ENCODE data around the gene LCN12.

LCN12 gene

DNA sequence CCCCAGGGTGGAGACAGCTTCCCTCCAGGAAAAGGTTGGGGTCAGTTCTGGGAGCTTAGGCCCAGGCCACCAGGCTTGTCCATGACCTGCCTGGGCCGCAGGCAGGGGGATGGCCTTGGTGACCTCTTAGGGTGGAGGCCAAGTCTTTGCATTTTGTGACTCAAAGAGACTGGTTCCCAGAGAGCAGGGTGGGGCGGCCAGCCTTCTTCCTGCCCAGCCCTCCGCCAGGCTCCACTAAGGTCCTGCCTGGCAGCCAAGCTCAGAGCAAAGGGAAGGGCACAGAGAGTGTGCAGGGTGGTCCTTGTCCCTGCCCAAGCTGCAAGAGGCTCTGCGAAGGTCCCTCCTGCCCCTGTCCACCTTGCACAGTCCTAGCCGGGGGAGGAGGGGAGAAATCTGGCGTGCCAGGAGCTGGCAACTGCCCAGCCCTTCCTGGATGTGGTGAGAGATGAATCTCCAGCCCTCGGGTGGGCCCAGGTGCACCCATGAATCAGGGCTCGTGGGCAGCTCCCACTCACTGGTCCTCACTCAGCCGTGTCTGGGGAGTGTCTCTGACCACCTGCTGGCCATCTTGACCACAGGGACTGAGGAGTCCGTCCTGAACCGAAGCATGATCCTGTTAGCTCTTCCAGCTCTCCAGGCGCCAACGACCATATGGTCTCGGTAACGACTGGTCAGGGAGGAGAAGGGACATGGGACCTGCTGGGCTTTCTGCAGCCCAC lies 22.9 kb downstream of the LCN12 start:
- no peak for DNase-seq (ENCODE audit: low read depth in 2 of 2)

DNA sequence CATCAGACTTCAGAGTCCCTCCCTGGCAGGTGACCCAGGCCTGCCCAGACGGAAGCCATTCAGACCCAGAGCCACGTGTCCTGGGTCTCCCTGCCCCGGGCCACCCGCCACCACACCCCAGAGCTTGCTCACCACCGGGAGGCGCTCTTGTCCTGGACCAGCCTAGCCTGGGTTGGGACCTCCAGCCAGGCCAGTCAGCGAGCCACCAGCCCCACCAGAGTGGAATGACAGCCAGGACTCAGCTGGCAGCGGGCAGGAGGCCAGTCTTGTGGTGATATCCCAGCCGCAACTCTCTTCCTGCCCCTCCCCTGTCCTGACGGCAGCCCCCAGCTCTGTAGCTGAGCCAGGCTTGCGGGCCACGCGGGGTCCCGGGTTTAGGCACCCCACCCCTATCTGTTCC lies 23.6 kb downstream of the LCN12 start:
- no peak for DNase-seq (ENCODE audit: low read depth in 2 of 2)

DNA sequence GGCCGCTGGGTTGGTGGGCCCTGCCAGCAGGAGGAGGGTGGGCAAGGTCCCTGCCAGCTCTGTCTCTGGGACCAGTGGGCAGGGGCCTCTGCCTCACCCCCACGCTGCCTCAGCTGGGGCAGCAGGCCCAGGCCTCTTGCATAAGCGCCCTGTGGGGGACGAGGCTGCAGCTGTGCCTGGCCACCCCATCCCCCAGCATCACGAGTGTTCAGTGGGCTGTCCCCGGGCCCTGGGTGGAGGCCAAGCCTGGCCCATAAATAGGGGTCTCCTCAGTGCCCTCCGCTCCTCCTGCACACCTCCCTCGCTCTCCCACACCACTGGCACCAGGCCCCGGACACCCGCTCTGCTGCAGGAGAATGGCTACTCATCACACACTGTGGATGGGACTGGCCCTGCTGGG lies 25.1 kb downstream of the LCN12 start, which contains the start of gene PTGDS:
TSS of gene PTGDS (plus strand) at position 282 of the 400 bp plus-strand sequence. CDS start at position 357, 75 bp downstream.
- no peak for DNase-seq (ENCODE audit: low read depth in 2 of 2)

DNA sequence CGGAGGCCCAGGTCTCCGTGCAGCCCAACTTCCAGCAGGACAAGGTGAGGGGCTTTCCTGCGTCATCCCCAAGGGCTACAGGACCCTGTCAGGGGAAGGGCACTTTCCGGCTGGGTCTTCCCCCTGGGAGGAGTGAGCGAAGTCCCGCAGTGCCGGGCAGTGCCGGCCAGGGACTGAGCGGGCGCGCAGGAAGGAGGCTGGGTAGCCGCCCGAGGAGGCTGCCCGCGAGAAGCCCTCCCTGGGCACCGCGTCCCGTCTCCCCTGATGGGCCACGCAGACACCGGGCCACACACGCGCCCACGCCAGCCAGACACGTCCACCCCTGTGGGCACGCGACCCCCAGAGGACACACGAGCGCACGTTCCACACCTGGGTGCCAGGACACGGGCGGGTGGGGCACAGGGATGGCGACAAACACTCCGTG lies 25.6 kb downstream of the LCN12 start:
- DNase-seq (ENCODE audit: low read depth in 2 of 2) = no peak

DNA sequence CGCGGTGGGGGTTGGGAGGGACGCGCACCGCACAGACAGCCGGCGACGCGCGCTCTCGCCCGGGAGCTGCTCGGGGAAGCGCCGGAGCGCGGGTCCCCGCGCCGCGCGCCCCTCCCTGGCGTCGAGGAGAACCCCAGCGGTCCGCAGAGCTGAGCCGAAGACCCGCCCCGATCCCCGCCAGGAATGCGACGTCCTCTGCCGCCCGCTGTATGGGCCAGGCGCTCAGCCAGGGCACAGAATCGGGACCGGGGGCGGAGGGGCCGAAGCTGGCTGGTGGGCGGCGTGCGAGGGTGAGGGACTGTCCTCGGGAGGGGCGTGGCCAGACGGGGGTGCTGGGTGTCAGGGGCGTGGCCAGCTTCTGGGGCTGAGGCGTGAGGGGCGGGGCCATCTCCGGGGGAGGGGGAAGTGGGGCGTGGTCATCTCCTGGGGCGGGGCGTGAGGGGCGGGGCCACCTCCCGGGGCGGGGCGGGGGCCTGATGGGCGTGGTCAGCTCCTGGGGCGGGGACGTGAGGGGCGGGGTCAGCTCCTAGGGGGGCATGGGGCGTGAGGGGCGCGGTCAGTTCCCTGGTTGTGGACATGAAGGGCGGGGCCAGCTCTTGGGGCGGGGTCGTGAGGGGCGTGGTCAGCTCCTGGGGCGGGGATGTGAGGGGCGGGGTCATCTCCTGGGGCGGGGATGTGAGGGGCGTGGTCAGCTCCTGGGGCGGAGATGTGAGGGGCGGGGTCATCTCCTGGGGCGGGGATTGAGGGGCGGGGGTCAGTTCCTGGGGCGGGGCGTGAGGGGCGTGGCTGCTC lies 26.2 kb downstream of the LCN12 start:
- DNase-seq (ENCODE audit: low read depth in 2 of 2) = peak; percentile 39 to 55

DNA sequence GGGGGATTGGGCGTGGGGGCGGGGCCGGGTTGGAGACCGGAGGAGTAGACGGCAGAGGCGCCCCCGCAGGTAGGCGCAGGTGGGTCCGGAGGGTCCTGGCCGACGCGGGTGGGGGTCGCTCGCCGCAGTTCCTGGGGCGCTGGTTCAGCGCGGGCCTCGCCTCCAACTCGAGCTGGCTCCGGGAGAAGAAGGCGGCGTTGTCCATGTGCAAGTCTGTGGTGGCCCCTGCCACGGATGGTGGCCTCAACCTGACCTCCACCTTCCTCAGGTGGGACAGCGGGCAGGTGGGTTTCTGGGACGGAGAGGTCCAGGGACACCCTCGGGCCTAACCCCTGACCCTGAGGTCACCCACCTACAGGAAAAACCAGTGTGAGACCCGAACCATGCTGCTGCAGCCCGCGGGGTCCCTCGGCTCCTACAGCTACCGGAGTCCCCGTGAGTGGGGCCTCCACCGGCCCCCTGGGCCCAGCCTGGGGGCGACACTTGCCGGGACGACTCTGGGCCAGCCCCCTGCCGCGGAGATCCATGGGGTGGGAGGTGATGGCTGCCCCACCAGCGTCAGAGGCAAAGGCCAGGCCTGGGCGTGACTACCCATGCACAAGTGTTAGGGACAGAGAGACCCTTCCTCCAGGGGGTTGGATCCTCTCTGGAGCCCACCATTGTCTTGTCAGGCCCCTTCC lies 26.9 kb downstream of the LCN12 start:
- no peak for DNase-seq (ENCODE audit: low read depth in 2 of 2)

DNA sequence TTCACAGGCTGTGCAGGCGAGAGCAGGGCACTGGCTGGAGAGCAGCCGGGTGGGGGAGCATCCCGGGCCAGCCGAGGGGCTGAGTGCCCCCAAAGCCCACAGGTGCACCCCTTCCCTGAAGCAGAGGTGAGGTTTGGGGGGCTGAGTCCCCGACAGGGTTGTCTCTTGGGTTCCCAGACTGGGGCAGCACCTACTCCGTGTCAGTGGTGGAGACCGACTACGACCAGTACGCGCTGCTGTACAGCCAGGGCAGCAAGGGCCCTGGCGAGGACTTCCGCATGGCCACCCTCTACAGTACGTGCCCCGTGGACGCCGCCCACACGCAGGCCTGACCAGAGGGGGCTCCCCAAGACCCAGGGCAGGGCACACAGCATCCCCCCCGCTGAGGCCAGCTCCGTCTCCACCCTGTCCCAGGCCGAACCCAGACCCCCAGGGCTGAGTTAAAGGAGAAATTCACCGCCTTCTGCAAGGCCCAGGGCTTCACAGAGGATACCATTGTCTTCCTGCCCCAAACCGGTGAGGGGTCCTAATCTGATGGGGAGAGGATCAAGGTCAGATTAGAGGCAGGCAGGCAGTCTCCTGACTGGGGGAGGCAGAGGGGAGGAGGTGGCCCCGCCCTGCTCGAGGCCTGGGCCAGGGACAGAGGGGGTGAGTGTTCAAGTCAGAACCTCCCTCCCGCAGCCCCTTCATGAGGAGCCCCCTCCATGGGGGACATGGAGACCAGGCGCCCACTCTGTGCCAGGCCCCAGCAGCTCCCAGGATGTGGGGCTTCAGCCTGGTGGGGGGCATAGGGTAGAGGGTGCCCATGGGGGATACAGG lies 27.9 kb downstream of the LCN12 start:
- no peak for DNase-seq (ENCODE audit: low read depth in 2 of 2)

DNA sequence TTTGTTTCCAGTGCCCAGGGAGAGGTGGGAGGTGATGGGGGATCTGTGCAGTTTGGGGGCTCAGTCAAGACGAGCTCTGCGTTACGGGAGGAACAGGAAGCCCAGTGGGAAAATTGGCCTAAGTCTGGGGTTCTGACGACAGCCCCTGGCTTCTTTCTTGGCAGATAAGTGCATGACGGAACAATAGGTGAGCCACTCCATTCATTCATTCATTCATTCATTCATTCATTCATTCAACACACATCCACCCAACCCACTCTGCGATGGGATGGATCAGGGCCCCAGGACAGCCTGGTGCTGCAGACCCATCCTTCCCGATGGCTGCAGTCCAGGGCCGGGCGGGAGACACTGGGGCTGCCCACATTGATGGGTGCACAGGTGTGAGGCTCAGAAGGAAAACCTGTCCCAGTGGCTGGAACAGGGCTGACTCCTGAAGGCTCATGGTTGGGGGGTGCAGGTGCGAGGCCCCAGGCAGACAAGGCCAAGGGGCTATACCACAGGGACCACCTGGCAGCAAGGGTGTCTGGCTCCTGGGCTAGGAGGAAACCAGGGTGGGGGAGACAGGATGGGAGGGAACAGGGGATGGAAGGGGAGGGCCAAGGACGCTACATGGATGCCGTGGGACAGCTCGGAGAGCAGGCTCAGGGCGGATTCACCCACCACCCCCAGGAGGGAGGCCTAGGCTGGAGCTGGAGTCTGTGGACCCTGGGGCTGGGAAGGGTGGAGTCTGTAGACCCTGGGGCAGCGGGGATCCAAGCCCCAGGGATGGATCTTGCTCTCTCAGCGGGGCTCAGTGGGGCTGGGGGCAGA lies 28.8 kb downstream of the LCN12 start:
- DNase-seq (ENCODE audit: low read depth in 2 of 2) = no peak

DNA sequence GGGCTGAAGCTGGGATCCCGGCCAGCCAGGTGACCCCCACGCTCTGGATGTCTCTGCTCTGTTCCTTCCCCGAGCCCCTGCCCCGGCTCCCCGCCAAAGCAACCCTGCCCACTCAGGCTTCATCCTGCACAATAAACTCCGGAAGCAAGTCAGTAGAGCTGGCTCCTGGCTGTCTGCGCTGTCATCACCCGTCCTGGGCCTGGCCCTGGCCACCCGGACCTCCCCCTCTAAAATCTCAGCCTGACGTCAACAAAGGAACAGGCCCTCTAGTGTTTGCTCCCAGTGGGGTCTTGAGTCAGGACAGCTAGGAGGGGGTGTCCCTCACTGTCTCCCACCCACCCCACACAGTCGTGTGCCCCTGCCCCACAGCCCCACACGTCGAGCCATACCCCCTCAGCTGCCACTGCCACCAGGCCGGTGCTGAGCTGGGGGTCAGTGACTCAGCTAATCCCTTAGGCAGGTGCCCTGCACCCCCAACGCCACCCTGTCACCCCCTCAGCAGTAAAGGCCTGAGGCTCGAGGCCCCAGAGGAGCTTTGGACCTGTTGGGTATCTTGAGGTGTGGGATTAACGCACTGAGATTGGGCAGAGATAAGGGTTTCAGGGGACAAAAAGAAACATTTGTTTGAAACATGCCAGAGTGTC lies 29.6 kb downstream of the LCN12 start:
- no peak for DNase-seq (ENCODE audit: low read depth in 2 of 2)

DNA sequence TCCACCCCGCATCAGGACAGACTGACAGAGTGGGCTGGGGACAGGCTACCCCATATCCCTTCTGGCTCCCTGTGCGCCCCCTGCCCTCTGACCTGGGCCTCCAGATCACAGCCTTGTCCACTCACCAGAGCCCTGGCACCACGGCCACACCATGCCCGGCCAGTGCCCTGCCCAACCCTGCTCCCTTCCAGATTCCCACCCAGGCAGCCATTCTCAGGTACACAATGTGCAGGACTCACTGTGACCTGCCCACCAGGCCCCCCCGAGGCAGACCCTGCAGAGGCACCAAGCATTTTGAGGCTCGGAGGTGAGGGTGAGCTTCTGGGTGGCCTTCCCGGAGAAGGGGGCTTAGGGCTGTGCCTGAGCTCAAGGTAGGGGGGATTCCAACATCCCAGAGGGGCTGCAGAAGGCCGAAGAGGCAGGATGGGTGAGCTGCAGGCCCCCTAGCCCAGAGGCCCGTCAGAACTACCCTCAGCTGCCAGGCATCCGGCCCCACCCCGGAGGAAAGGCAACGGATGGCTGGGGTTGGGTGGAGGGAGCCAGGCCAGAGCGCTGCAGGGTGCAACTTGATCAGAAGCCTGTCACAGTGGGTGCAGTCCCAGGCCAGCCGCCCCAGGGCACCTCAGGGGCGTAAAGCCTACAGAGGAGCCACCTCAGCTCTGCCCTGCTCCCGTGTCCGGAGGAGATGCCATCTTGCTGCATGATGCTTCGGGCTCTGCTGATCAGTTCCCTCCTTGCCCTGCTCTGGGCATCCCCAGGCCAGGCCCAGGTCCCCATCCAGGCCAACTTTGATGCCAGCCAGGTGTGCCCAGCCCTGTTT lies 30.4 kb downstream of the LCN12 start, which contains the start of gene LCNL1:
TSS of gene LCNL1 (plus strand) at position 762 of the 820 bp plus-strand sequence. CDS start 594 bp downstream, outside the sequence.
- DNase-seq (ENCODE audit: low read depth in 2 of 2) = no peak

DNA sequence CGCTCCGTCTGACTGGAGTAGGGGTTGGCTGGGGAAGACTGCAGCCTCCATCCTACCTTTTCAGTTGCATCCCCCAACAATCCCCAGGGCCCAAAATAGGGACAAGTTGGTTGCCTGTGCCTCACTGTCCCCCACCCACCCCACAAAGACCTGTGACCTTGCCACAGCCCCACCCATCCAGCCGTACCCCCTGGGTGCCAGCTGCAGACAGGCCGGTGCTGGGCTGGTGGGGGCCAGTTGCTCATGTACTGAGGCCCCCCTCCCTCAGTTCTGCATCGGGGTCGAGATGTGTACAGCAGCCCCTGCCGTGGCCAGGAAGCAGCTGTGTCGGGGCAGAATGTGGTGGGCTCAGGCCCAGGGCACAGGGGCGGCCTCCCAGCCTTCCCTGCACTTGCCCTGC lies 31.1 kb downstream of the LCN12 start:
- no peak for DNase-seq (ENCODE audit: low read depth in 2 of 2)

DNA sequence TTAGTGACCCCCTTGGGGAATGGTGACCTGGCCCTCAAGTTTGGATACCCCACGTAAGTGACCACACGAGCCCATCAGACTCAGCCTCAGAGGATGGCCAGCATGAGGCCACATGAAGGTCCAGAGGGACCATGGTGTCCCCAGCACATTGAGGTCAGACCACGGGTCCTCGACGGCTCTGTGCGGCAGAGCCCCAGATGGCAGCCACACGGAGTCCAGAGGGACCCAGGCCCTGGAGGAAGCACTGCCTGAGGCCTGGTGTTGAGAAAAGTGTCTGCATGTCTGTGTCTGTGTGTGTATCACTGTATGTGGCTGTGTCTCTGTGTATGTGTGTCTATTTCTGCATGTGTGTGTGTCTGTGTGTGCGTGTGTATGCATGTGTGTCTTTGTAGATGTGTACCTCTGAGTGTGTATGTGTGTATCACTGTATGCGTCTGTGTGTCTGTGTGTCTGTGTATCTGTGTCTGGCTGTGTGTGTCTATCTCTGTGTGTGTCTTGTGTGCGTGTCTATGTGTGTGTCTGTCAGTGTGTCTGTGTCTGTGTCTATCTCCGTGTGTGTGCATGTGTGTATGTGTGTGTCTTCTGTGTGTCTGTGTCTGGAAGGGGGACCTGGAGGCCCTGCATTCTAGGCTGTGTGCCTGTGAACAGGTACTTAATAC lies 31.7 kb downstream of the LCN12 start:
- DNase-seq (ENCODE audit: low read depth in 2 of 2) = no peak

DNA sequence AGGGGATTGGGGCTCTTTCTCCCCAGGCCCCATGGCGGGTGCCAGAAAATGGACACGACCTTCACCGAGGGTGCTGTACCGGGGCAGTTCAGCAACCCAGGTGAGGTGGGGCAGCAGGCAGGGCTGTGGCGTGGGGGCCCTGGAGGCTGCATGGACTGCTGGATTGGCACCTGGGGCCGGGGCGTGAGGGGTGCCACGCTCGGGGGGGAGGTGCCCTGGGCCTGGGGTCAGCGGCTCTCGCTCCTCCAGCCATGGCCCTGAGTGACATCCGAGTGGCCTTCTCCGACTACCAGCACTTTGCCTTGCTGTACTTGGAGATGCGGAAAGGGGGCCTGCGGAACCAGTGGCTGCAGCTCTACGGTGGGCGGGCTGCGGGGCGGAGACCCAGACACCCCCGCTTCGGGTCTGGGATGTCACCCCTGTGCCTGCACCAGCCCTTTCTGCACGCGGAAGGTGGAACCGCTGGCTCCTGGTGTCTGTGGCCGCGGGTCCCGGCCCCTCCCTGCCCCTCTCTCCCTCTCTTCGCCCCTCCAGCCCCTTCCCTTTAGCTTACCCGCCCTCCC lies 32.5 kb downstream of the LCN12 start:
- no peak for DNase-seq (ENCODE audit: low read depth in 2 of 2)

DNA sequence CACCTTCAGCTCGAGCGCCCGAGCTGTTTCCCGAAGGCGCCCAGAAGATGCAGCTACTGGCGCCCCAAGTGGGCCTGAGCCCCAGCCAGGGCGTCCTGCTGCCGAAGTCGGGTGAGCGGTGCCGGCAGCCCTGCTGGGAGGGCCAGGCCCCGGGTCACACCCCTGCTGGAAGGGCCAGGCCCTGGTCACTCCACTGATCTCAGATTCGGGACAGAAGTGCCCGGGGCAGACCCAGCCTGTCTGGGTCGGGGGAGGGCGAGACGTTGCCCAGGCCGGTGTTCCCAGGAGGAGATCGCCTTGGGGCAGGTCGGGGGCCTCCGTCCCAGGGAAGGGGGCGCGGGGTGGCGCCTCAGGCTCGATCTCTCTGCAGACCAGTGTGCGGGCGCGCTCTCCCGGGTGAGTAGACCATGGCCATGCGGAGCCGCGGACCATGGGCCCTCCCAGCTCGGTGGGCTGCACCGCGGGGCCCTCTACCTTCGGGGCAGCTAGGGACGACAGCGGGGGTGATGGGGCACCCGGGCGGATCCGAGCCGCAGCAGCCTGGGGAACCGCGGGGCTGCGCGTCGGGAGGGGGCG lies 33.0 kb downstream of the LCN12 start:
- no peak for DNase-seq (ENCODE audit: low read depth in 2 of 2)

DNA sequence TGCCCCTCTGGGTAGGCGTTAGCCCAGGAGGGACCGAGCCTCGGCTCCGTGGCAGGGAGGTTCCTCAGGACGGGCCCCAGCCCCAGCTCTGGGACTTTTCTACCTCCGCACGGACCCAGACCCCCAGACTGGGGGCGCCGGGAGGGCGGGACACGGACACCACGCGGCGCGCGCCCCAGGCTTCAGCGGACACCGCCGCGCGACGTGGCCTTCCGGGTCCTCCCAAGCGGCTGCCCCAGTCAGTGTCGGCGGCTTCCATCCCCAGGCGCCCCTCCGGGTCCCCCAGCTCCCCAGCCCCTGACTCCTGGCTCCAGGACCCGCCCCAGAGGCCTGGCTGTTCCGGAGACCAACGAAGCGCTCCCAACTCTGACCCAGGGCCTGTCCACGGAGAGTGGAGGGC lies 33.8 kb downstream of the LCN12 start:
- no peak for DNase-seq (ENCODE audit: low read depth in 2 of 2)

DNA sequence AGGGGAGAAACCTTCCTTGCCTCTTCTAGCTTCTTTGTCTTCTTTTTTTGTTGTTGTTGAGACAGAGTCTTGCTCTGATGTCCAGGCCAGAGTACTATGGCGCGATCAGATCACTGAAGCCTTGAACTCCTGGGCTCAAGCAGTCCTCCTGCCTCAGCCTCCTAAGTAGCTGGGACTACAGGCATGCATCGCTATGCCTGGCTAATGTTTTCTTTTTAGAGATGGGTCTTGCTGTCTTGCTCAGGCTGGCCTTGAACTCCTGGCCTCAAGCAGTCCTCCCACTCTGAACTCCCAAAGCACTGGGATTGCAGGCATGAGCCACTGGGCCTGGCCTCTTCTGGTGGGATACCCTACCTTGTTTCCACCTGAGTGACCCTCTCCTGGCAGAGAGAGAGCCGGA lies 36.8 kb downstream of the LCN12 start:
- DNase-seq (ENCODE audit: low read depth in 2 of 2) = no peak

DNA sequence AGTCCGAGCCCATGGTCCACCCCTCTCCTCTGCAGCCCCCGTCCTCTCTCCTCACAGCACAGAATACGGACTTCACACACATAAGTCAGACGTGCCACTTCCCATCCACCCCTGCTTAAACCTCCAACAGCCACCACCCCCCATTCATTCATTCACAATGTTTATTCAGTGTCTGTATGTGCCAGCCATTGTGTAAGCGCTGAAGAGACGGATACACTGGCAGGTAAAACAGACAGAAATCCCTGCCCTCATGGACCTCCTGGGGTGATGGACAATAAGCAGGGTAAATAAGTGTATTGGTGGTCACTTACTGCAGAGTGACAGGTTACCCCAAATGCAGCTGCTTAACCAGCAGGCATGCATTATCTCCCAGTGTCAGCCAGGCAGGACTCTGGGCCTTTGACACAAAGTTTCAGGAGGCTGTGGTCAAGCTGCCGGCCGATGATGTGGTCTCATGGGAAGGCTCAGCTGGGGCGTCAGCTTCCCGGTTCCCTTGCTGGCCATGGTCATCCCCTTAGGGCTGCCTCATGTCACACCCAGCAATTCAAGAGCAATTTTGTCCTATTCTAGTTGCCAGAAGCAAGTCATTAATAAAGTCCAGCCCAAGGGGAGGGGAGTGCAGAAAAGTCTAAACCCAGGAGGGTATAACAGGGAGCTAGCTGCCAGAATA lies 38.3 kb downstream of the LCN12 start:
- DNase-seq (ENCODE audit: low read depth in 2 of 2) = no peak
